Measurements from ENCODE around the gene PKD2. TPM values are rescaled to one million over a fixed set of nuclear protein-coding genes. Genes with fewer than 3 reads are reported as not detected.

PKD2 gene
- total RNA-seq, 1 donor from 2014 or later: 47.5 TPM

- Mint-ChIP-seq H3K4me1 (ENCODE audit: unreplicated experiment) (no peaks in the 10 kb centered on the region), H3K9me3 (no peaks in the 10 kb centered on the region), H3K36me3 (no peaks in the 10 kb centered on the region), H3K4me3 (no peak overlapping the region), H3K27ac (no peak overlapping the region), H3K27me3 (no peaks in the 10 kb centered on the region)
- TF ChIP-seq CTCF (conservative IDR thresholded peaks at IDR 0.05): no peak
- DNase-seq (ENCODE audit: extremely low spot score, unreplicated experiment): no peak
Measured at GRCh38 chr4:87967193-87967592, 40.2 kb upstream of the PKD2 start.

- Mint-ChIP-seq H3K27me3 (no peaks in the 10 kb centered on the region), H3K4me1 (ENCODE audit: unreplicated experiment) (peaks cover 9% of the 10 kb centered on the region), H3K36me3 (no peaks in the 10 kb centered on the region), H3K27ac (no peak overlapping the region), H3K9me3 (no peaks in the 10 kb centered on the region), H3K4me3 (no peak overlapping the region)
- no peak for TF ChIP-seq CTCF (conservative IDR thresholded peaks at IDR 0.05)
- DNase-seq (ENCODE audit: extremely low spot score, unreplicated experiment): no peak
Measured at GRCh38 chr4:87970121-87970520, 37.3 kb upstream of the PKD2 start.

GRCh38 chr4:87971866-87972265 lies 35.6 kb upstream of the PKD2 start:
- Mint-ChIP-seq H3K4me1 (ENCODE audit: unreplicated experiment) (peaks cover 15% of the 10 kb centered on the region), H3K9me3 (no peaks in the 10 kb centered on the region), H3K36me3 (no peaks in the 10 kb centered on the region), H3K27ac (no peak overlapping the region), H3K4me3 (no peak overlapping the region), H3K27me3 (peaks cover 5% of the 10 kb centered on the region)
- no peak for TF ChIP-seq CTCF (conservative IDR thresholded peaks at IDR 0.05)
- DNase-seq (ENCODE audit: extremely low spot score, unreplicated experiment): no peak

GRCh38 chr4:87973283-87974169 lies 33.9 kb upstream of the PKD2 start:
- Mint-ChIP-seq H3K4me1 (ENCODE audit: unreplicated experiment) (peaks cover 15% of the 10 kb centered on the region), H3K4me3 (peak overlapping the region; percentile 68), H3K27ac (peak overlapping the region; percentile 73), H3K36me3 (no peaks in the 10 kb centered on the region), H3K9me3 (no peaks in the 10 kb centered on the region), H3K27me3 (peaks cover 9% of the 10 kb centered on the region)
- peak; percentile 95 for TF ChIP-seq CTCF (conservative IDR thresholded peaks at IDR 0.05)
- DNase-seq (ENCODE audit: extremely low spot score, unreplicated experiment): no peak

- H3K4me1 Mint-ChIP-seq (ENCODE audit: unreplicated experiment): peaks cover 15% of the 10 kb centered on the region
- peak overlapping the region; percentile 83 for H3K4me3 Mint-ChIP-seq
- H3K9me3 Mint-ChIP-seq: no peaks in the 10 kb centered on the region
- no peak overlapping the region for H3K27ac Mint-ChIP-seq
- TF ChIP-seq CTCF (conservative IDR thresholded peaks at IDR 0.05): no peak
- H3K27me3 Mint-ChIP-seq: peaks cover 9% of the 10 kb centered on the region
- no peaks in the 10 kb centered on the region for H3K36me3 Mint-ChIP-seq
- no peak for DNase-seq (ENCODE audit: extremely low spot score, unreplicated experiment)
Measured at GRCh38 chr4:87974856-87975462, 32.5 kb upstream of the PKD2 start.
